Cortex of kidney (tissue), 1 donor: ENCODE results near the gene TTC33.

Experiments used
- DNase-seq: peaks from one replicate; lab custom pipeline; 2025; lab: John Stamatoyannopoulos, UW

Gene TTC33

DNA sequence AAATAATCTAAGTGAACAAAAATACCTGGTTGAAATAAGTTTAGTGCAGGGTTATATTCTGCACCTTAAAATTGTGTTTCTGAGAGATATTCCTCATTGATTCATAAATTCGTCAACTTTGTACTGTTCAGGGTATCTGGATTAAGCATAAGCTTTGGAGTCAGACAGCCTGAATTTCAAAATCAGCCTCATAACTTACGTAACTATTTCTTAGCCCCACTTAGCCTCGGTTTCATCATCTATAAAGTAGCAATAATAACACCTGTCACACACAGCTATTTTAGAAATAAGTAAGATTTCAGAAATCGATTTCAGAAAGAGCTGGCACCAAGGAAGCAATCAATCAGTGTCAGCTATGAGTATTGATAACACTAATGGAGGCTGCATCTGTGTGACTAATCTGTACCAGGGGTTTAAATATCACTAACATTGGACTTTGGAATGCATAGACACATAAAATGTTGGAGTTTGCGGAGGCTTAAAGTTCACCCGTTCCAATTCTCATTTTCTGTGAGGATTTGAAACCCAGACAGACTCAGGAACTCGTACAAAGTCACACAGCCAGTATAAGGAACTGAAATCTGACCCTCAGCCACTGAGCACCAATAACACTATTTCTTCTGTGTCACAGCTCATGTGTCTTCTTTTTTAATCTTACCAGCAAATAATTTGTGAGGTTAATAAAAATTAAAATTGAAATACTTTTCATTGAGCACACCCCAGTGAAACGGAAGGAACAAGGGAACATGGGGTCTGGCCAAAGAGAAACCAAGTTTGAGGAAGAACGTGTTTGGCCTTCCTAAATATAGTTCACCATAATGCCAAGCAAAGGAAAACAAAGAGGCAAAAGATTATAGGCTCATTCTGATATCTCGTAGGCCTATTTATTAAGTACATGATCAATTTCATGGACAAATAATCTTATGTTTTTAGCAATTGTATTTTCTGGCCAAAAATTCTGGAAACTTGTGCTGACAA, 270.5 kb downstream of the TTC33 start:
- DNase-seq: no peak

GRCh38 chr5:40484495-40484894, 271.3 kb downstream of the TTC33 start:
- DNase-seq: no peak

- no peak for DNase-seq
Observed at GRCh38 chr5:40483316-40483715, 272.4 kb downstream of the TTC33 start.

GRCh38 chr5:40481241-40481640, 274.5 kb downstream of the TTC33 start:
- DNase-seq: no peak

- DNase-seq: no peak
Observed at GRCh38 chr5:40480392-40480791, 275.4 kb downstream of the TTC33 start.

GRCh38 chr5:40479939-40480338, 275.8 kb downstream of the TTC33 start:
- DNase-seq: no peak

GRCh38 chr5:40478766-40479165, 277.0 kb downstream of the TTC33 start:
- no peak for DNase-seq

GRCh38 chr5:40477856-40478546, 277.8 kb downstream of the TTC33 start:
- DNase-seq: no peak

GRCh38 chr5:40475561-40475960, 280.2 kb downstream of the TTC33 start:
- no peak for DNase-seq

DNA sequence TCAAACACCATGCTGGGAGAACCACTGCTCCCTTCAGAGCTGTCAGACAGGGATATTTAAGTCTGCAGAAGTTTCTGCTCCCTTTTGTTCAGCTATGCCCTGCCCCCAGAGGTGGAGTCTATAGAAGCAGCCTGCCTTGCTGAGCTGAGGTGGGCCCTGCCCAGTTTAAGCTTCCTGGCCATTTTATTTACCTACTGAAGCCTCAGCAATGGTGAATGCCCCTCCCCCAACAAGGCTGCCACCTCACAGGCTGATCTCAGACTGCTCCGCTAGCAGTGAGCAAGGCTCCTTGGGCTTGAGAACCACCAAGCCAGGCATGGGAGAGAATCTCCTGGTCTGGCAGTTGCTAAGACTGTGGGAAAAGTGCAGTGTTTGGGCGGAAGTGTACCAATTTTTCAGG, 281.5 kb downstream of the TTC33 start:
- DNase-seq: no peak

DNA sequence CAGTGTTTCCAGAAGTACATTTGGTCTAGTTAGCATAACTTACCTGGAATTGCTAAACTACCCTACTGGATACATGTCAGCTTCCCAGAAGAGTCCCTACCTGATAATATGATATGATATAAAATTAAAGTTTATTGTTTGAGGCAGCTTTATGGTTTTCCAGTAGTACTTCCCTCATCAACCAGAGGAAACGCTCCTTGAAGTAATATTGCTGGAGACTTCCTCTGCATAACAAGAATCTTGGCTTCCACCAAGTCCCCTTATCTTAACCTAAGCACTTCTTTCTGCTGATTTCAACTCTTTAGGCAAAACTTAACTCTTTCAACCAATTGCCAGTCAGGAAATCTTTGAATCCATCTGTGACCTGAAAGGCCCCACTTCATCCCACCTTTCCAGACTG, 290.3 kb downstream of the TTC33 start:
- DNase-seq: no peak

- no peak for DNase-seq
Observed at GRCh38 chr5:40464511-40464910, 291.2 kb downstream of the TTC33 start.
